Caco-2 (cell line): ENCODE measurements around the gene MMP23B. TPM values are rescaled to one million over a fixed set of nuclear protein-coding genes. Genes with fewer than 3 reads are reported as not detected.

Source experiments
- BruUV-seq: library from RNA; stranded (reverse); fragments of 400-500 nt; replicated peaks from 2 replicates; lab custom pipeline; 2021; lab: Mats Ljungman, UMichigan
- CTCF ChIA-PET: fragments of 300-600 bp; sonication (Branson Sonifier 250); formaldehyde crosslinking; loops from one replicate; lab custom pipeline; 2022; ENCODE audit warnings: antibody characterized with exemption; lab: Charles Lee
- POLR2A ChIA-PET: fragments of 300-600 bp; sonication (Branson Sonifier 250); formaldehyde crosslinking; loops from one replicate; lab custom pipeline; 2022; ENCODE audit warnings: antibody characterized with exemption; lab: Charles Lee
- DNase-seq, 2 experiments: peaks; one replicate each; pipeline versions ENCODE4 v3.0.0 to v3.0.0-alpha.2; 2020 to 2022
- H3K27me3 ChIP-seq: replicated peaks from 2 replicates; pipeline ENCODE4 v1.6.0; 2011; ENCODE audit warnings: low read length; ENCODE audit not compliant: control insufficient read depth, insufficient read depth
- H3K36me3 ChIP-seq: 2 replicates; pipeline ENCODE4 v1.5.1; 2011; ENCODE audit warnings: low read length; ENCODE audit not compliant: control insufficient read depth, insufficient read depth
- H3K4me1 ChIP-seq: fragments of 250-450 bp; sonication (Bioruptor Pico); 2 replicates; pipeline ENCODE4 v1.5.1; 2020; ENCODE audit warnings: mild to moderate bottlenecking
- H3K4me3 ChIP-seq: 2 replicates; pipeline ENCODE4 v1.5.1; 2011; ENCODE audit warnings: low read depth, mild to moderate bottlenecking, control low read depth, low read length
- H3K9me3 ChIP-seq: fragments of 250-450 bp; sonication (Bioruptor Pico); 2 replicates; pipeline ENCODE4 v1.5.1; 2020; ENCODE audit warnings: mild to moderate bottlenecking, moderate library complexity
- H3K27ac Mint-ChIP-seq: one replicate; pipeline ENCODE4 v1.8.0; 2022; ENCODE audit warnings: mixed read lengths; ENCODE audit not compliant: unreplicated experiment
- H3K27me3 Mint-ChIP-seq: one replicate; pipeline ENCODE4 v1.8.0; 2022; ENCODE audit warnings: mixed read lengths; ENCODE audit not compliant: insufficient read depth, unreplicated experiment
- H3K36me3 Mint-ChIP-seq: one replicate; pipeline ENCODE4 v1.8.0; 2022; ENCODE audit warnings: mild to moderate bottlenecking, mixed read lengths; ENCODE audit not compliant: insufficient read depth, unreplicated experiment
- H3K4me1 Mint-ChIP-seq: one replicate; pipeline ENCODE4 v1.8.0; 2022; ENCODE audit warnings: low read depth, mixed read lengths; ENCODE audit not compliant: unreplicated experiment
- H3K4me3 Mint-ChIP-seq: one replicate; pipeline ENCODE4 v1.8.0; 2022; ENCODE audit warnings: mild to moderate bottlenecking, moderate library complexity, mixed read lengths; ENCODE audit not compliant: unreplicated experiment
- H3K9me3 Mint-ChIP-seq: one replicate; pipeline ENCODE4 v1.8.0; 2022; ENCODE audit warnings: mixed read lengths; ENCODE audit not compliant: unreplicated experiment
- CTCF ChIP-seq, 2 experiments: fragments of 200-600 bp in 1 of 2; IDR thresholded peaks; 1 replicate in 1 of 2; 2 replicates in 1 of 2; pipeline versions ENCODE4 v1.5.1 to v1.8.0; 2011 to 2022; ENCODE audit warnings: antibody characterized with exemption in 1 of 2, control low read depth in 1 of 2, inconsistent platforms in 1 of 2, low read depth in 1 of 2, low read length in 1 of 2, mild to moderate bottlenecking in 1 of 2, moderate library complexity in 1 of 2; ENCODE audit not compliant: insufficient read depth in 1 of 2, severe bottlenecking in 1 of 2, unreplicated experiment in 1 of 2
- intact Hi-C: fragments of 100-400 bp; cut with micrococcal nuclease; formaldehyde crosslinking; loops from one replicate; pipeline ENCODE4 v1.10.0; 2022; ENCODE audit not compliant: unreplicated experiment
- total RNA-seq: library from RNA; stranded (reverse); gene quantifications from 2 replicates; pipeline ENCODE4 v1.2.3, GENCODE V29; 2022

MMP23B gene
- total RNA-seq, 1 experiment from 2014 or later = 6.0 TPM

GRCh38 chr1:1617516-1617915 is 14.5 kb upstream of the MMP23B start:
- peaks cover 7% of the 10 kb centered on the region for H3K4me1 Mint-ChIP-seq
- H3K9me3 Mint-ChIP-seq = no peaks in the 10 kb centered on the region
- Histone ChIP-seq H3K27me3 (no peaks in the 10 kb centered on the region), H3K4me3 (no peak overlapping the region), H3K36me3 (no peaks in the 10 kb centered on the region), H3K4me1 (0 out of 2 replicates have a peak, but pooled peaks cover 9% of the 10 kb centered on the region), H3K9me3 (no peaks in the 10 kb centered on the region)
- H3K27me3 Mint-ChIP-seq = no peaks in the 10 kb centered on the region
- POLR2A ChIA-PET = no interaction called here
- H3K36me3 Mint-ChIP-seq = peaks cover 21% of the 10 kb centered on the region
- TF ChIP-seq CTCF (IDR thresholded peaks at IDR 0.05; ENCODE audit: insufficient read depth in 1 of 2, low read depth in 1 of 2, low read length in 1 of 2, severe bottlenecking in 1 of 2, unreplicated experiment in 1 of 2) = no peak
- intact Hi-C loops = no loop called here
- CTCF ChIA-PET = no interaction called here
- BruUV-seq = TSS peak; percentile 59
- peak overlapping the region; percentile 66 for H3K4me3 Mint-ChIP-seq
- no peak for DNase-seq
- H3K27ac Mint-ChIP-seq = no peak overlapping the region

- no peak for TF ChIP-seq CTCF (IDR thresholded peaks at IDR 0.05; ENCODE audit: insufficient read depth in 1 of 2, low read depth in 1 of 2, low read length in 1 of 2, severe bottlenecking in 1 of 2, unreplicated experiment in 1 of 2)
- intact Hi-C loops = no loop called here
- H3K27me3 Mint-ChIP-seq = no peaks in the 10 kb centered on the region
- DNase-seq = no peak
- H3K9me3 ChIP-seq = no peaks in the 10 kb centered on the region
- CTCF ChIA-PET = no interaction called here
- BruUV-seq = no TSS peak
- H3K27me3 ChIP-seq = no peaks in the 10 kb centered on the region
- H3K4me1 Mint-ChIP-seq = peaks cover 7% of the 10 kb centered on the region
- H3K4me1 ChIP-seq = 0 out of 2 replicates have a peak, but pooled peaks cover 9% of the 10 kb centered on the region
- no peak overlapping the region for H3K27ac Mint-ChIP-seq
- no peak overlapping the region for H3K4me3 ChIP-seq
- H3K36me3 Mint-ChIP-seq = peaks cover 20% of the 10 kb centered on the region
- POLR2A ChIA-PET = no interaction called here
- no peaks in the 10 kb centered on the region for H3K9me3 Mint-ChIP-seq
- H3K36me3 ChIP-seq = no peaks in the 10 kb centered on the region
- H3K4me3 Mint-ChIP-seq = no peak overlapping the region
These were observed 14.0 kb upstream of the MMP23B start for GRCh38 chr1:1617925-1618324.

- Mint-ChIP-seq H3K36me3 (peaks cover 20% of the 10 kb centered on the region), H3K4me1 (peaks cover 5% of the 10 kb centered on the region), H3K27me3 (no peaks in the 10 kb centered on the region), H3K27ac (no peak overlapping the region), H3K4me3 (no peak overlapping the region), H3K9me3 (no peaks in the 10 kb centered on the region)
- Histone ChIP-seq H3K4me3 (no peak overlapping the region), H3K9me3 (no peaks in the 10 kb centered on the region), H3K36me3 (no peaks in the 10 kb centered on the region), H3K4me1 (0 out of 2 replicates have a peak, but pooled peaks cover 8% of the 10 kb centered on the region), H3K27me3 (no peaks in the 10 kb centered on the region)
- no peak for DNase-seq
- intact Hi-C loops = no loop called here
- POLR2A ChIA-PET = no interaction called here
- CTCF ChIA-PET = no interaction called here
- BruUV-seq = no TSS peak
- TF ChIP-seq CTCF (IDR thresholded peaks at IDR 0.05; ENCODE audit: insufficient read depth in 1 of 2, low read depth in 1 of 2, low read length in 1 of 2, severe bottlenecking in 1 of 2, unreplicated experiment in 1 of 2) = no peak
These were observed 13.4 kb upstream of the MMP23B start for GRCh38 chr1:1618396-1619068.
